ENCODE measurements around the gene WIF1. TPM values are rescaled to one million over a fixed set of nuclear protein-coding genes. Genes with fewer than 3 reads are reported as not detected.

Gene WIF1
- polyA plus RNA-seq, 3 donors, result not detected

DNA sequence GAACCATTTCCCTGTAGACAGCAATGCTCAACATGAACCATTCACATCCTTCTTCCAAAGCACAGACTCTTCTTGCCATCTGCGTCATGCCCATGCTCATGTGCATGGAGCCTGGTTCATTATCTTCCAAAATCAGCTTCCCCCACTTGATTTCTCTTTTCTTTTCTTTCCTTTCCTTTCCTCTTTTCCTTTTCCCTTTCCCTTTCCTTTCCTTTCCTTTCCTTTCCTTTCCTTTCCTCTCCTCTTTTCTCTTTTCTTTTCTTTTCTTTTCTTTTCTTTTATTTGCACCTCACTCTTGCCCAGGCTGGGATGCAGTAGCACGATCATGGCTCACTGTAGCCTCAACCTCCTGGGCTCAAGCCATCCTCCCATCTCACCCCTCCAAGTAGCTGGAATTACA, 37.5 kb downstream of the WIF1 start:
- Histone ChIP-seq H3K27me3 (ENCODE audit: control insufficient read depth in 2 of 2, insufficient read depth in 2 of 2, low read length in 2 of 2) (peaks cover 2 to 8% of the 10 kb centered on the region in 2 donors), H4K20me1 (ENCODE audit: insufficient read depth, low read length) (no peaks in the 10 kb centered on the region), H3K4me2 (replicated peaks; ENCODE audit: extremely low read depth, low read length, poor library complexity, severe bottlenecking) (no peak overlapping the region), H3K9me3 (replicated peaks in 1 of 2; ENCODE audit: control insufficient read depth in 1 of 2, insufficient read depth in 1 of 2, low read length in 2 of 2) (no peaks in the 10 kb centered on the region), H2AFZ (ENCODE audit: insufficient read depth, low read depth, low read length, poor library complexity, severe bottlenecking) (no peak overlapping the region), H3K4me1 (ENCODE audit: control insufficient read depth in 1 of 2, insufficient read depth in 2 of 2, low read length in 2 of 2) (peaks cover 5 to 6% of the 10 kb centered on the region in 2 donors), H3K79me2 (ENCODE audit: insufficient read depth, low read length) (no peaks in the 10 kb centered on the region), H3K9ac (ENCODE audit: insufficient read depth, low read length, poor library complexity, severe bottlenecking) (no peak overlapping the region), H3K4me3 (replicated peaks in 1 of 3; ENCODE audit: low read depth in 2 of 3, low read length in 3 of 3) (no peak overlapping the region), H3K27ac (ENCODE audit: low read depth in 1 of 2, low read length in 2 of 2) (no peak overlapping the region), H3K36me3 (replicated peaks in 1 of 2; ENCODE audit: control insufficient read depth in 1 of 2, insufficient read depth in 2 of 2, low read length in 2 of 2) (no peaks in the 10 kb centered on the region)
- intact Hi-C loops (cut with micrococcal nuclease), result no loop called here
- Mint-ChIP-seq H3K4me1 (peaks cover 7% of the 10 kb centered on the region), H3K27me3 (ENCODE audit: low read depth in 3 of 3) (peaks cover 2 to 15% (median 5%) of the 10 kb centered on the region in 3 donors), H3K36me3 (no peaks in the 10 kb centered on the region), H3K9me3 (no peaks in the 10 kb centered on the region), H3K4me3 (no peak overlapping the region), H3K27ac (no peak overlapping the region)
- TF ChIP-seq, protein P1, sequence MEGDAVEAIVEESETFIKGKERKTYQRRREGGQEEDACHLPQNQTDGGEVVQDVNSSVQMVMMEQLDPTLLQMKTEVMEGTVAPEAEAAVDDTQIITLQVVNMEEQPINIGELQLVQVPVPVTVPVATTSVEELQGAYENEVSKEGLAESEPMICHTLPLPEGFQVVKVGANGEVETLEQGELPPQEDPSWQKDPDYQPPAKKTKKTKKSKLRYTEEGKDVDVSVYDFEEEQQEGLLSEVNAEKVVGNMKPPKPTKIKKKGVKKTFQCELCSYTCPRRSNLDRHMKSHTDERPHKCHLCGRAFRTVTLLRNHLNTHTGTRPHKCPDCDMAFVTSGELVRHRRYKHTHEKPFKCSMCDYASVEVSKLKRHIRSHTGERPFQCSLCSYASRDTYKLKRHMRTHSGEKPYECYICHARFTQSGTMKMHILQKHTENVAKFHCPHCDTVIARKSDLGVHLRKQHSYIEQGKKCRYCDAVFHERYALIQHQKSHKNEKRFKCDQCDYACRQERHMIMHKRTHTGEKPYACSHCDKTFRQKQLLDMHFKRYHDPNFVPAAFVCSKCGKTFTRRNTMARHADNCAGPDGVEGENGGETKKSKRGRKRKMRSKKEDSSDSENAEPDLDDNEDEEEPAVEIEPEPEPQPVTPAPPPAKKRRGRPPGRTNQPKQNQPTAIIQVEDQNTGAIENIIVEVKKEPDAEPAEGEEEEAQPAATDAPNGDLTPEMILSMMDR (IDR thresholded peaks at IDR 0.05), result no peak
- WGBS (ENCODE audit: insufficient coverage), result 96% methylated on average over 2 of the region's 2 CpGs
- no peak for DNase-seq

DNA sequence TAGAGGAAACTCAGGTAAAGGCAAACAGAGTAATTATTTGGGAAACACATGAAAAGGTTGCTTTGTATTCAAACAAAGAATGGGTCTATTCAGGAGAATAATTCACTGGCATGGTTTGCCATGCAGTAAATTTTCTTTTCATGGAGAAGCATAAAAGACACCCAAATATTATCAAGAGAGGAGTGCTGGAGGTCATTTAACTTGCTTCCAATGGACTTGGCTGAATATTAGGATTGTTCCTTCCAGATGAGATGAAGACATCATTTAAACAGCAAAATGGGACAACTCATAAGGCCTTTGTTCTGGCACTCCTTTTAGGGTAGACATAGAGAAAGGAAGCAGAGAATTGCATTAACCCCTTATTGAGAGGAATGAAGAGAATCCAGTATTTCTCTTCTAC, 38.7 kb downstream of the WIF1 start:
- Mint-ChIP-seq H3K36me3 (no peaks in the 10 kb centered on the region), H3K27me3 (ENCODE audit: low read depth in 3 of 3) (peaks cover 3 to 17% (median 5%) of the 10 kb centered on the region in 3 donors), H3K4me1 (peaks cover 7% of the 10 kb centered on the region), H3K9me3 (no peaks in the 10 kb centered on the region), H3K27ac (no peak overlapping the region), H3K4me3 (no peak overlapping the region)
- H3K79me2 ChIP-seq (ENCODE audit: insufficient read depth, low read length), result no peaks in the 10 kb centered on the region
- H3K4me1 ChIP-seq (ENCODE audit: control insufficient read depth in 1 of 2, insufficient read depth in 2 of 2, low read length in 2 of 2), result peaks cover 5 to 6% of the 10 kb centered on the region in 2 donors
- H3K36me3 ChIP-seq (replicated peaks in 1 of 2; ENCODE audit: control insufficient read depth in 1 of 2, insufficient read depth in 2 of 2, low read length in 2 of 2), result no peaks in the 10 kb centered on the region
- H3K9me3 ChIP-seq (replicated peaks in 1 of 2; ENCODE audit: control insufficient read depth in 1 of 2, insufficient read depth in 1 of 2, low read length in 2 of 2), result no peaks in the 10 kb centered on the region
- no peak overlapping the region for H3K9ac ChIP-seq (ENCODE audit: insufficient read depth, low read length, poor library complexity, severe bottlenecking)
- intact Hi-C loops (cut with micrococcal nuclease), result no loop called here
- no peak for DNase-seq
- peaks cover 2 to 6% of the 10 kb centered on the region in 2 donors for H3K27me3 ChIP-seq (ENCODE audit: control insufficient read depth in 2 of 2, insufficient read depth in 2 of 2, low read length in 2 of 2)
- TF ChIP-seq, protein P1 (IDR thresholded peaks at IDR 0.05), result no peak
- H4K20me1 ChIP-seq (ENCODE audit: insufficient read depth, low read length), result no peaks in the 10 kb centered on the region
- no peak overlapping the region for H2AFZ ChIP-seq (ENCODE audit: insufficient read depth, low read depth, low read length, poor library complexity, severe bottlenecking)
- no peak overlapping the region for H3K4me3 ChIP-seq (replicated peaks in 1 of 3; ENCODE audit: low read depth in 2 of 3, low read length in 3 of 3)
- no peak overlapping the region for H3K27ac ChIP-seq (ENCODE audit: low read depth in 1 of 2, low read length in 2 of 2)
- H3K4me2 ChIP-seq (replicated peaks; ENCODE audit: extremely low read depth, low read length, poor library complexity, severe bottlenecking), result no peak overlapping the region
